Vagina (tissue), 2 donors: ENCODE results near the gene ANKRD44. TPM values are rescaled to one million over a fixed set of nuclear protein-coding genes. Genes with fewer than 3 reads are reported as not detected.

Experiments
- DNase-seq, 2 donors: peaks; one replicate each; pipeline ENCODE4 v3.0.0-alpha.2; 2017; ENCODE audit errors: extremely low spot score in 2 of 2
- H3K27ac ChIP-seq: fragments of 200-600 bp; sonication (generic); one replicate; pipeline ENCODE4 v1.5.1; 2019
- H3K27me3 ChIP-seq: fragments of 200-600 bp; sonication (generic); one replicate; pipeline ENCODE4 v1.5.1; 2019
- H3K36me3 ChIP-seq, 2 donors: fragments of 200-600 bp; sonication (generic); one replicate each; pipeline ENCODE4 v1.5.1; 2017 to 2019
- H3K4me1 ChIP-seq: fragments of 200-600 bp; sonication (generic); one replicate; pipeline ENCODE4 v1.5.1; 2019
- H3K4me3 ChIP-seq, 2 donors: fragments of 200-600 bp; sonication (generic); 1 replicate in 1 of 2; 2 replicates in 1 of 2; pipeline ENCODE4 v1.5.1; 2016 to 2019
- H3K9me3 ChIP-seq: fragments of 200-600 bp; sonication (generic); one replicate; pipeline ENCODE4 v1.5.1; 2019
- POLR2A ChIP-seq, 2 donors: fragments of 450-650 bp; IDR thresholded peaks; one replicate each; pipeline ENCODE4 v1.6.1; 2017; ENCODE audit warnings: antibody characterized with exemption in 2 of 2, mild to moderate bottlenecking in 2 of 2, moderate library complexity in 2 of 2
- POLR2AphosphoS5 ChIP-seq, 2 donors: sonication (generic); formaldehyde crosslinking; IDR thresholded peaks; one replicate each; pipeline ENCODE4 v1.9.0; 2017; ENCODE audit warnings: antibody characterized with exemption in 2 of 2, mild to moderate bottlenecking in 2 of 2, low read depth in 1 of 2; ENCODE audit not compliant: insufficient read depth in 1 of 2
- intact Hi-C: fragments of 100-400 bp; cut with DNase I; formaldehyde crosslinking; loops from one replicate; pipeline ENCODE4 v1.15.1; 2023
- total RNA-seq: library from RNA; depleted of rRNA; stranded (reverse); fragments of >200 nt; gene quantifications from one replicate; pipeline ENCODE4 v1.2.3, GENCODE V29; 2016
- TF ChIP-seq, protein P1 (sequence below), 3 experiments: fragments of 450-650 bp in 2 of 3; fragments of 200-600 bp in 1 of 3; sonication (generic) in 1 of 3; IDR thresholded peaks; one replicate each; pipeline ENCODE4 v1.5.1; 2017 to 2019; ENCODE audit warnings: antibody characterized with exemption in 3 of 3, mild to moderate bottlenecking in 2 of 3, moderate library complexity in 2 of 3

Gene ANKRD44
- total RNA-seq, 1 donor from 2014 or later = 46.4 TPM

DNA sequence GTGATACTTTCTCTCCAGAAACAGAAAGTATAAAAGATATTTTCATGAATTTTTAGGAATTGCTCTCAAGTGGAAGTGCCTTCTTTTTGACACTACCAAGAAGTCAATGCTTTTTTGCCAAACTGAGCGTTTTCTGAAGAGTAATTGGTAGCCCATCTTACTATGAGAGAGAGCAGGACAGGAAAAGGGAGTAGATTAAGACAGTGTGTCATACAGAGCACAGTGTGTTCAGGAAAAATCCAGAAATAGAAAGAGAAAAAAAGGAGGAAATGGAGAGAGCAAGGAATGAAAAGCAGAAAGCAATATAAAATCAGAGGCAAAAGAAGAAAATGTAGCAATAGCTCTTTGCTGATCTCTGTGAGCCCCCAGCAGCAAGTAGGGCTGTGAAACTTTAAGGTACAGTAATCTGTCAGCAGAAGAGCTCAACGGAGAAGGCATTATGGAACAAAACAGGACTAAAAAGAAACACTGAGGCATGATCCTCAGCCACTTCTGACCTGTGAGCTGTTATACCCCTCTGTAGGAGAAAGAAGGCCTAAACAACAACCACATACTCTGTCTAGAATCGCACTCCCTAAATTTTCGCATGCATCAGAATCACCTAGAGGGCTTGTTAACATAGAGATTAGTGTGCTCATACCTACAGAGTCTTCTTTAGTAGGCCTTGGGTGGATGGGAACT lies 369.0 kb downstream of the ANKRD44 start:
- Histone ChIP-seq H3K36me3 (no peaks in the 10 kb centered on the region), H3K4me3 (no peak overlapping the region), H3K9me3 (no peaks in the 10 kb centered on the region), H3K27ac (no peak overlapping the region), H3K4me1 (no peaks in the 10 kb centered on the region), H3K27me3 (no peaks in the 10 kb centered on the region)
- DNase-seq = no peak
- intact Hi-C loops = no loop called here
- TF ChIP-seq, protein P1, sequence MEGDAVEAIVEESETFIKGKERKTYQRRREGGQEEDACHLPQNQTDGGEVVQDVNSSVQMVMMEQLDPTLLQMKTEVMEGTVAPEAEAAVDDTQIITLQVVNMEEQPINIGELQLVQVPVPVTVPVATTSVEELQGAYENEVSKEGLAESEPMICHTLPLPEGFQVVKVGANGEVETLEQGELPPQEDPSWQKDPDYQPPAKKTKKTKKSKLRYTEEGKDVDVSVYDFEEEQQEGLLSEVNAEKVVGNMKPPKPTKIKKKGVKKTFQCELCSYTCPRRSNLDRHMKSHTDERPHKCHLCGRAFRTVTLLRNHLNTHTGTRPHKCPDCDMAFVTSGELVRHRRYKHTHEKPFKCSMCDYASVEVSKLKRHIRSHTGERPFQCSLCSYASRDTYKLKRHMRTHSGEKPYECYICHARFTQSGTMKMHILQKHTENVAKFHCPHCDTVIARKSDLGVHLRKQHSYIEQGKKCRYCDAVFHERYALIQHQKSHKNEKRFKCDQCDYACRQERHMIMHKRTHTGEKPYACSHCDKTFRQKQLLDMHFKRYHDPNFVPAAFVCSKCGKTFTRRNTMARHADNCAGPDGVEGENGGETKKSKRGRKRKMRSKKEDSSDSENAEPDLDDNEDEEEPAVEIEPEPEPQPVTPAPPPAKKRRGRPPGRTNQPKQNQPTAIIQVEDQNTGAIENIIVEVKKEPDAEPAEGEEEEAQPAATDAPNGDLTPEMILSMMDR (IDR thresholded peaks at IDR 0.05) = no peak
- TF ChIP-seq POLR2A (IDR thresholded peaks at IDR 0.05) = no peak
- no peak for TF ChIP-seq POLR2AphosphoS5 (IDR thresholded peaks at IDR 0.05; ENCODE audit: insufficient read depth in 1 of 2, low read depth in 1 of 2)

DNA sequence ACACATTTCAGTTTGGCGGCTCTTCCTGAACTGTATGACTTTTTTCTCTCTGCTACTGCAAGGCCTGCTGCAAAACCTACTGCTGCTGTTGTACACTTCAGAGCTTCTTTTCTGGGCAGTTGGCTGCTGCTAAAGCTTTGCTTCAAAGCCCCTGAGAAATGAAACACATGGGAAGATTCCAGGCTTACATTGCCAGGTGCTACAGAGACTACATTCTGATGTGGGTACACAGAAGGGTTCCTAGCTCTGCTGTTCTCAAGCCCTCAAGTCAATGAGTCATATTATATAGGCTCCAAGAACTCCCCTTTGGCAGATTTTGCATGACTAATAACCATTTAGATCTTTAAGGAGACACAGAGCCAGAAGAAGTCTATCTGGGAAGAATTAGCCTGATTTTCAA lies 371.2 kb downstream of the ANKRD44 start:
- no peaks in the 10 kb centered on the region for H3K4me1 ChIP-seq
- no peak overlapping the region for H3K27ac ChIP-seq
- H3K4me3 ChIP-seq = no peak overlapping the region
- no peaks in the 10 kb centered on the region for H3K36me3 ChIP-seq
- TF ChIP-seq POLR2AphosphoS5 (IDR thresholded peaks at IDR 0.05; ENCODE audit: insufficient read depth in 1 of 2, low read depth in 1 of 2) = no peak
- TF ChIP-seq, protein P1 (IDR thresholded peaks at IDR 0.05) = no peak
- TF ChIP-seq POLR2A (IDR thresholded peaks at IDR 0.05) = no peak
- H3K27me3 ChIP-seq = no peaks in the 10 kb centered on the region
- DNase-seq = no peak
- intact Hi-C loops = no loop called here
- H3K9me3 ChIP-seq = no peaks in the 10 kb centered on the region

Other genes starting within 250 kb of the ANKRD44 start
- 352 TPM for gene SF3B1, start 124.2 kb upstream of the ANKRD44 start, total RNA-seq
- 28.5 TPM for gene COQ10B, start 142.8 kb upstream of the ANKRD44 start, total RNA-seq
- gene HSPD1, start 189.1 kb upstream of the ANKRD44 start, total RNA-seq = 127 TPM
- gene HSPE1, start 189.6 kb upstream of the ANKRD44 start, total RNA-seq = 39.0 TPM
- gene MOB4, start 205.3 kb upstream of the ANKRD44 start, total RNA-seq = 24.3 TPM